ENCODE data around the gene NDUFV2. TPM values are rescaled to one million over a fixed set of nuclear protein-coding genes. Genes with fewer than 3 reads are reported as not detected.

NDUFV2 gene
- total and polyA plus RNA-seq, 2 of the 13 experiments (the other 11 are each of a cell fraction or from before 2014, with no cell fraction given): 216 to 299 TPM

- in situ Hi-C loops (cut with HindIII; ENCODE audit: extremely low pct_ligation_motif_present, low pct_unique_long_range_greater_than_20kb): no loop called here
- H2AFZ ChIP-seq (ENCODE audit: low read length): no peak overlapping the region
- ChIA-PET POLR2A (no interaction called here), CTCF (ENCODE audit: low intra/inter-chr PET ratio, low total read pairs) (no interaction called here)
- H3K9me3 ChIP-seq (ENCODE audit: low read length): no peaks in the 10 kb centered on the region
- ATAC-seq (no peak), FAIRE-seq (no peak), DNase-seq (ENCODE audit: low spot score) (no peak)
- no peak overlapping the region for H3K27ac ChIP-seq (ENCODE audit: extremely low read length, insufficient read depth, low read length)
- no peak overlapping the region for H3K4me2 ChIP-seq (ENCODE audit: low read depth, low read length)
- WGBS (ENCODE audit: low lambda C conversion rate): 94% methylated on average over 5 of the region's 5 CpGs
- H3K4me1 ChIP-seq (ENCODE audit: insufficient read depth, low read length): peaks cover 74% of the 10 kb centered on the region
- H3K27me3 ChIP-seq (ENCODE audit: control insufficient read depth in 1 of 2, insufficient read depth in 2 of 2, low read length in 2 of 2): no peaks in the 10 kb centered on the region
- H3K79me2 ChIP-seq (ENCODE audit: insufficient read depth, low read length): no peaks in the 10 kb centered on the region
- no peak overlapping the region for H3K9ac ChIP-seq (ENCODE audit: insufficient read depth, low read depth, low read length)
- no TSS peak for BruUV-seq (replicated peaks)
- no peak overlapping the region for H3K4me3 ChIP-seq (replicated peaks in 1 of 3; ENCODE audit: insufficient read depth in 1 of 3, low read depth in 2 of 3, low read length in 3 of 3)
- TF ChIP-seq ZNF496 (CRISPR knock-in tag; IDR thresholded peaks at IDR 0.05; ENCODE audit: insufficient replicate concordance) (no peak), ZNF343 (CRISPR knock-in tag; IDR thresholded peaks at IDR 0.05) (no peak), ZNF143 (CRISPR knock-in tag; IDR thresholded peaks at IDR 0.05) (no peak), E2F1 (CRISPR knock-in tag; IDR thresholded peaks at IDR 0.05) (no peak), ZFP82 (CRISPR knock-in tag; IDR thresholded peaks at IDR 0.05; ENCODE audit: borderline replicate concordance) (no peak), SMC3 (IDR thresholded peaks at IDR 0.05; ENCODE audit: low read length) (no peak), SOX6 (IDR thresholded peaks at IDR 0.05) (no peak), SOX6 (CRISPR knock-in tag; IDR thresholded peaks at IDR 0.05) (no peak), MXD1 (CRISPR knock-in tag; IDR thresholded peaks at IDR 0.05) (no peak), NKX3-1 (CRISPR knock-in tag; IDR thresholded peaks at IDR 0.05) (no peak), PRDM4 (CRISPR knock-in tag; IDR thresholded peaks at IDR 0.05; ENCODE audit: borderline replicate concordance) (no peak), KDM6A (CRISPR knock-in tag; IDR thresholded peaks at IDR 0.05; ENCODE audit: low read depth) (no peak), ERF (CRISPR knock-in tag; IDR thresholded peaks at IDR 0.05) (no peak), PRDM10 (CRISPR knock-in tag; IDR thresholded peaks at IDR 0.05; ENCODE audit: low read depth) (no peak), XRCC5 (optimal IDR thresholded peaks at IDR 0.05; ENCODE audit: low read length) (no peak), LCORL (IDR thresholded peaks at IDR 0.05) (no peak), LCORL (CRISPR knock-in tag; IDR thresholded peaks at IDR 0.05) (no peak), ZNF792 (CRISPR knock-in tag; IDR thresholded peaks at IDR 0.05) (no peak), U2AF2 (IDR thresholded peaks at IDR 0.05; ENCODE audit: low read depth, low read length) (no peak)
- H4K20me1 ChIP-seq (ENCODE audit: insufficient read depth, low read length): no peaks in the 10 kb centered on the region
- no peaks in the 10 kb centered on the region for H3K36me3 ChIP-seq (replicated peaks in 1 of 2; ENCODE audit: control insufficient read depth in 1 of 2, insufficient read depth in 2 of 2, low read length in 2 of 2)
- intact Hi-C loops (cut with micrococcal nuclease; ENCODE audit: unreplicated experiment): no loop called here
These were observed 11.9 kb upstream of the NDUFV2 start for GRCh38 chr18:9090578-9090977.
